Neuron (in vitro differentiated cells): ENCODE data around the gene MYPN.
"Not testable (repeated sequence)": the region's sequence is repeated elsewhere in the genome, so short reads cannot be mapped to it uniquely, and the experiment has no call there.

Experiments
- H2AFZ ChIP-seq: one replicate; pipeline ENCODE4 v1.6.1; 2013; ENCODE audit warnings: low read depth, mild to moderate bottlenecking, inconsistent platforms, low read length, moderate library complexity
- H3K27me3 ChIP-seq: one replicate; pipeline ENCODE4 v1.6.1; 2013; ENCODE audit warnings: low read length; ENCODE audit not compliant: insufficient read depth
- H3K36me3 ChIP-seq: one replicate; pipeline ENCODE4 v1.6.1; 2013; ENCODE audit warnings: low read length; ENCODE audit not compliant: insufficient read depth
- H3K4me1 ChIP-seq: one replicate; pipeline ENCODE4 v1.6.1; 2013; ENCODE audit warnings: low read length; ENCODE audit not compliant: insufficient read depth
- H3K4me3 ChIP-seq: 2 replicates; pipeline ENCODE4 v1.5.1; 2013; ENCODE audit warnings: mild to moderate bottlenecking, low read length, moderate library complexity
- H3K9me3 ChIP-seq: one replicate; pipeline ENCODE4 v1.6.1; 2013; ENCODE audit warnings: low read length

MYPN gene

DNA sequence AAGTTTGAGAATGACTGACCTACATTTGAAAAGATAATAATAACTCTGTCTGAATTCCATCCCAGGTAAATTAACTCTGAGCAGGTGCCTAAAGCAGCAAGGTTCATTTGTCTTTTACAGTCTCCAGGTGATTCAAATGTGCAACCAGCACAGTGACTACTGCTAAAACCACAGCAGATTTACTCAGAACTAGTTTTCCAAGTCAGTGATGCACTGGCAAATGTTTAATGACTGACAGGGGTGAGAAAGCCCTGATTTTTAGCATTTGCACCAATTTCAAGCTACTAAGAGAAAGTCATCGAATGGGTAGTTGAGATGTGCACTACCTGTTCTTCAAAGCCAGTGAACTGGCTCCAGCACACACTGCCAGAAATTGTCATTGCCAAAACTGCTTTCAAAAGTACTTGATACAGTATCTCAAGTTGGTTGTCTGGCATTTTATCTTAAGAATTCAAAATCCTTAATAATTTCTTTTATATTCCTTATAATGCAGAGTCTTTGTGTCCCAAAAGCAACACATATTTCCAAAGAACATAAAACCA lies 62.3 kb downstream of the MYPN start:
- Histone ChIP-seq H3K36me3 (no peaks in the 10 kb centered on the region), H3K9me3 (no peaks in the 10 kb centered on the region), H3K4me3 (no peak overlapping the region), H3K27me3 (no peaks in the 10 kb centered on the region), H3K4me1 (no peaks in the 10 kb centered on the region), H2AFZ (no peak overlapping the region)

- Histone ChIP-seq H3K36me3 (no peaks in the 10 kb centered on the region), H3K4me3 (no peak overlapping the region), H3K27me3 (no peaks in the 10 kb centered on the region), H3K4me1 (no peaks in the 10 kb centered on the region), H2AFZ (no peak overlapping the region), H3K9me3 (no peaks in the 10 kb centered on the region)
These were observed 63.0 kb downstream of the MYPN start for GRCh38 chr10:68172324-68172723.

GRCh38 chr10:68175949-68176348 lies 66.7 kb downstream of the MYPN start:
- no peak overlapping the region for H3K4me3 ChIP-seq
- no peaks in the 10 kb centered on the region for H3K9me3 ChIP-seq
- no peaks in the 10 kb centered on the region for H3K36me3 ChIP-seq
- H2AFZ ChIP-seq, result no peak overlapping the region
- H3K27me3 ChIP-seq, result no peaks in the 10 kb centered on the region
- no peaks in the 10 kb centered on the region for H3K4me1 ChIP-seq

GRCh38 chr10:68176797-68177196 lies 67.5 kb downstream of the MYPN start:
- H3K4me3 ChIP-seq, result no peak overlapping the region
- H3K36me3 ChIP-seq, result no peaks in the 10 kb centered on the region
- H3K9me3 ChIP-seq, result no peaks in the 10 kb centered on the region
- no peaks in the 10 kb centered on the region for H3K27me3 ChIP-seq
- no peak overlapping the region for H2AFZ ChIP-seq
- no peaks in the 10 kb centered on the region for H3K4me1 ChIP-seq

DNA sequence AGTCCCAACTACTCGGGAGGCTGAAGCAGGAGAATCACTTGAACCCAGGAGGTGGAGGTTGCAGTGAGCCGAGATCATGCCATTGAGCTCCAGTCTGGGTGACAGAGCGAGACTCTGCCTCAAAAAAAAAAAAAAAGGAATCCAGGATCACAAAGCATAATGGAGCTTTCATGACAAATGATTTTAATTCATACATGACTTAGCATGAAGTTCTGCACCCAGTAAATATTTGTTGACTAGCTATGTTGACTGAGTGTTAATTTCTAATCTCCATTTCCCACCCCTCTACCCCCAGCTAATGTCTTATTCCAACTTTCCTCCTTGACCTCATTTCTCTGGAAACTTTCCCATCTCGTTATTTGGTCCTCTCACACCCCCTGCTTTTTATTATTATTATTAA lies 69.3 kb downstream of the MYPN start:
- H3K4me3 ChIP-seq, result no peak overlapping the region
- no peaks in the 10 kb centered on the region for H3K27me3 ChIP-seq
- no peaks in the 10 kb centered on the region for H3K4me1 ChIP-seq
- H3K36me3 ChIP-seq, result no peaks in the 10 kb centered on the region
- no peak overlapping the region for H2AFZ ChIP-seq
- H3K9me3 ChIP-seq, result no peaks in the 10 kb centered on the region

DNA sequence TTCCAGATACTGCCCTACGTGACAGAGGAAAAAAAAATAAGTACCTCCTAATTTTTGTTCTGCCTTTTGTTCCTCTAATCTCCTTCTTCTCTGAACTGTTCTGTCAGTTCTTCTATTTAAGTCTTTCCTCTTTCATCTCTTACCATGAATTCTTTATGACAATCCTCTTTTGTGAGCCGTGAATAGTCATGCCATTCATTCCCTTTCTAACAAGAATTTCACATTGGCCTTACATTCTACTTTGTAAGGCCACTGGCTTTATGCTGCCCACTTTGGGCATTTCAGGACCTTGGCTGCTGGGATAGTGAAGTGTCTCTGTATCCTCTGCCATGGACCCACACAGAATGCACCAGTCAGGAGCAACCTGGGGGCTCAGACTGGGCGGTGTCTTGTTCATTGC lies 69.7 kb downstream of the MYPN start:
- H2AFZ ChIP-seq, result no peak overlapping the region

DNA sequence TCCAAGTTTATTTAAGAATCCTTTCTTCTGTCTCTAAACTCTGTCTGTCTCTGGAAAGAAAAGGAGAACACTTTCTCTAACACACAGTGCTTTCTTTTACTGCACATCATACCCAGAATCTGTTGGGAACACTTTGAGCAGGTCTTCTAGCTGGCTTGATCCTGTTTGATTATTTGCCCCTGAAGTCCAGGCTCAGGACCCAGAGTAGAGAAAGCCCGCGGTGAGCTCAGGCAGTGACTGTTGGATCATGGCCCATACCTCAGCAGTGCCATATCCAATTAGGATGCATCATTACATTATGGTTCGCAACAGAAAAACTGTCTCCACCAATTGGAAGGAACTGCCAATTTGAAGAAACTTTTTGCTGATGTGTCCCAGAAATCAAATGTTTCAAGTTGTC lies 71.2 kb downstream of the MYPN start:
- Histone ChIP-seq H3K27me3 (no peaks in the 10 kb centered on the region), H2AFZ (no peak overlapping the region), H3K9me3 (no peaks in the 10 kb centered on the region), H3K4me1 (peaks cover 4% of the 10 kb centered on the region), H3K36me3 (no peaks in the 10 kb centered on the region), H3K4me3 (no peak overlapping the region)

More for the DNA sequence above, 69.7 kb downstream of the MYPN start:
- Histone ChIP-seq H3K4me1 (peaks cover 3% of the 10 kb centered on the region), H3K9me3 (no peaks in the 10 kb centered on the region), H3K4me3 (no peak overlapping the region), H3K27me3 (no peaks in the 10 kb centered on the region), H3K36me3 (no peaks in the 10 kb centered on the region)

- Histone ChIP-seq H3K4me3 (no peak overlapping the region), H3K4me1 (peaks cover 4% of the 10 kb centered on the region), H3K27me3 (peaks cover 2% of the 10 kb centered on the region), H3K36me3 (no peaks in the 10 kb centered on the region), H3K9me3 (no peaks in the 10 kb centered on the region), H2AFZ (no peak overlapping the region)
These were observed 75.3 kb downstream of the MYPN start for GRCh38 chr10:68184546-68184945.

- H2AFZ ChIP-seq, result no peak overlapping the region
- no peaks in the 10 kb centered on the region for H3K9me3 ChIP-seq
- H3K36me3 ChIP-seq, result no peaks in the 10 kb centered on the region
These were observed 75.8 kb downstream of the MYPN start for GRCh38 chr10:68185085-68185484.

DNA sequence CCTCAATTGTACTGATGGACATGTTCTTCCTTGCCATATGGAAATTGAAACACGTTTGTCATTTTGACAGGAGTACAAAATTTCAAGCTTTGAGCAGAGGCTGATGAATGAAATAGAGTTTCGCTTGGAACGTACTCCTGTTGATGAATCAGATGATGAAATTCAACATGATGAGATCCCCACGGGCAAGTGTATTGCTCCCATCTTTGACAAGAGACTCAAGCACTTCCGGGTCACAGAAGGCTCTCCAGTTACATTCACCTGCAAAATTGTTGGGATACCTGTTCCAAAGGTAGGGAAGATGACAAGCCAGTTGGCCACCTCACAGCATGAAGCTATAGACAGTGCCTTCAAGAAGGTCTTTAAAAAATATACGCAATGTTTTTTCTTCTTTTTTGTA lies 79.5 kb downstream of the MYPN start:
- H3K36me3 ChIP-seq, result no peaks in the 10 kb centered on the region
- H3K9me3 ChIP-seq, result no peaks in the 10 kb centered on the region
- H2AFZ ChIP-seq, result no peak overlapping the region
- no peak overlapping the region for H3K4me3 ChIP-seq
- peaks cover 3% of the 10 kb centered on the region for H3K4me1 ChIP-seq
- H3K27me3 ChIP-seq, result peaks cover 2% of the 10 kb centered on the region

More at GRCh38 chr10:68185085-68185484, 75.8 kb downstream of the MYPN start:
- Histone ChIP-seq H3K27me3 (peaks cover 2% of the 10 kb centered on the region), H3K4me3 (no peak overlapping the region), H3K4me1 (peaks cover 4% of the 10 kb centered on the region)

- Histone ChIP-seq H3K36me3 (no peaks in the 10 kb centered on the region), H3K4me3 (no peak overlapping the region), H3K4me1 (no peaks in the 10 kb centered on the region), H2AFZ (no peak overlapping the region), H3K9me3 (no peaks in the 10 kb centered on the region), H3K27me3 (no peaks in the 10 kb centered on the region)
These were observed 82.8 kb downstream of the MYPN start for GRCh38 chr10:68192113-68192512.

- Histone ChIP-seq H3K4me3 (no peak overlapping the region), H3K4me1 (no peaks in the 10 kb centered on the region)
These were observed 85.0 kb downstream of the MYPN start for GRCh38 chr10:68194290-68194689.

GRCh38 chr10:68195776-68196175 lies 86.5 kb downstream of the MYPN start:
- not testable (repeated sequence) for H3K9me3 ChIP-seq, H3K4me1 ChIP-seq, H3K27me3 ChIP-seq, H3K36me3 ChIP-seq, H3K4me3 ChIP-seq, H2AFZ ChIP-seq

More at GRCh38 chr10:68194290-68194689, 85.0 kb downstream of the MYPN start:
- no peaks in the 10 kb centered on the region for H3K36me3 ChIP-seq
- H3K9me3 ChIP-seq, result no peaks in the 10 kb centered on the region
- no peak overlapping the region for H2AFZ ChIP-seq
- H3K27me3 ChIP-seq, result no peaks in the 10 kb centered on the region

DNA sequence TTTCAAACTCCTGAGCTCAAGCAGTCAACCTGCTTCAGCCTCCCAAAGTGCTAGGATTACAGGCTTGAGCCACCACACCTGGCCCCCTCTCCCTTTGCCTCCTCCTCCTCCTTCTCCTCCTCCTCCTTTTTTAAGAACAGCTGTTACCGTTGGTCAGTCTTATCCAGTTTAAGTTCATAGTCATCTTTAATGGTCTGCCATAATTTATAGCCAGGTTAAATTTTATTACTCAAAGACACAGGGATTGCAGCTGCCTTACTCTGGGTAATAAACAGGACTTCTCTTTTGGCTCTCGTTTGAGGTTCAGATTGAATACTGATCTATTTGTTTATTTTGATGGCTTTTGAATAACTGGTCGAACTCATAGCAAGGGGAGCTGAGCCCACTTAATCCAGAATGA lies 87.4 kb downstream of the MYPN start:
- Histone ChIP-seq H3K4me3 (no peak overlapping the region), H3K27me3 (no peaks in the 10 kb centered on the region), H3K9me3 (no peaks in the 10 kb centered on the region), H2AFZ (no peak overlapping the region), H3K4me1 (no peaks in the 10 kb centered on the region), H3K36me3 (no peaks in the 10 kb centered on the region)
